Thoracic aorta (tissue), 2 donors: Measurements from ENCODE around the gene CCR6. TPM values are rescaled to one million over a fixed set of nuclear protein-coding genes. Genes with fewer than 3 reads are reported as not detected.
"Not testable (repeated sequence)": the region's sequence is repeated elsewhere in the genome, so short reads cannot be mapped to it uniquely, and the experiment has no call there.

ENCODE experiments used
- ATAC-seq: fragments of 150-250 bp; one replicate; pipeline ENCODE4 v1.8.0; 2017; ENCODE audit warnings: low read depth; ENCODE audit not compliant: insufficient number of reproducible peaks, low FRiP score
- DNase-seq: peaks from one replicate; pipeline ENCODE4 v3.0.0-alpha.2; 2020; ENCODE audit warnings: low spot score
- H3K27ac ChIP-seq, 2 donors: fragments of 200-600 bp; sonication (generic); 1 replicate in 1 of 2; 2 replicates in 1 of 2; pipeline ENCODE4 v1.5.1; 2016; ENCODE audit warnings: mild to moderate bottlenecking in 2 of 2, moderate library complexity in 2 of 2
- H3K27me3 ChIP-seq: fragments of 200-600 bp; sonication (generic); replicated peaks from 2 replicates; pipeline ENCODE4 v1.6.0; 2016; ENCODE audit warnings: mild to moderate bottlenecking; ENCODE audit not compliant: insufficient read depth
- H3K36me3 ChIP-seq: fragments of 200-600 bp; sonication (generic); one replicate; pipeline ENCODE4 v1.5.1; 2016
- H3K4me1 ChIP-seq, 2 donors: fragments of 200-600 bp; sonication (generic); 1 replicate in 1 of 2; 2 replicates in 1 of 2; pipeline versions ENCODE4 v1.5.1 to v1.6.0; 2016; ENCODE audit warnings: low read depth in 2 of 2, mild to moderate bottlenecking in 1 of 2; ENCODE audit not compliant: control insufficient read depth in 1 of 2
- H3K4me3 ChIP-seq: fragments of 200-600 bp; sonication (generic); 2 replicates; pipeline ENCODE4 v1.5.1; 2016; ENCODE audit warnings: mild to moderate bottlenecking
- H3K9me3 ChIP-seq: fragments of 200-600 bp; sonication (generic); 2 replicates; pipeline ENCODE4 v1.5.1; 2016
- CTCF ChIP-seq: fragments of 200-600 bp; sonication (generic); IDR thresholded peaks from one replicate; pipeline ENCODE4 v1.5.1; 2019; ENCODE audit warnings: antibody characterized with exemption
- total RNA-seq, 2 donors: library from RNA; depleted of rRNA; stranded (reverse); fragments of >200 nt; gene quantifications; one replicate each; pipeline versions ENCODE4 v1.1.0 to v1.2.3, GENCODE V29; 2016

The CCR6 gene
- total RNA-seq, 2 donors from 2014 or later, result not detected

DNA sequence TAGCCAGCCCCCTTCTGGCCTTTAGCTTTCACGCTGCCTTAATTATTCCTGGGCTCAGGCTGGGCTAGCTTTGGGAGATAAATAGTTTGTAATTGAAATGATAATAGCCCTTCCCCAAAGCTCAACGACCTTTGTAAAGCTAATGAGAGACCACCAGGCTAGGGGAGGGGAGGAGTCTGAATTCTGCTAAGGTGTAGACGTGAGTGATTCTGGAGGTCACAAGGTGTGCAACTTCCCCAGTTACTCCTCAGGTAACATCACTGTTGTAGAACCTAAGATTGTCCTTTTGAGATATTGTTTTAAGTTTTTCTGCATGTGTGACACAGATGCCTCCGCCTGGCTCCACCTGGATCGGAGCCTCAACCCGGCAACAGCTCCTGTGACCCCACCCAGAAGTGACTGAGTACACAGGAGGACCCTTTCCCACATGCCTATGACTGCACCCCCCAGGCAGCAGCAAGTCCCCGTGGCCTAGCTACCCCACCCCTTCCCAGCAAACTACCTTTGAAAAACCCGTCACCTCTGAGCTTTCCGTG lies 40.6 kb downstream of the CCR6 start:
- TF ChIP-seq CTCF, result no peak
- ATAC-seq, result no peak
- no peaks in the 10 kb centered on the region for H3K27me3 ChIP-seq

DNA sequence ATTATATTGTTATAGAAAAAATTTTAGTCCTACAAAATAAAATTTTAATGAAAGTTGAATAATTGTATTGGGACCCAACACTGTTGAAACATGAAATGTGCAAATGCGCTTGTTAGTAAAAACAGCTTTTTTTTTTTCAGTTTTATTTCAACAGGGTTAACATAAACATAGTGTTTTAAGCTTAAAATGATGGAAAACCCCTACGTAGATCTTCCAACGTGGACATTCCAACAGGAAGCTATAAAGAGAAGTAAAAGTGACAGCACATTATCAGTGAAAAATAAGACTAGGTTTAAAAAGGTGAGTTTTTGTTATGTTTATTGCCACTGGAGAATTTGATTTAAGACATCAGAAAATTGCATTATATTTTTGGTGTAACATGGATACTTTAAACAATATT lies 41.4 kb downstream of the CCR6 start:
- no peak overlapping the region for H3K27ac ChIP-seq
- H3K4me1 ChIP-seq, result no peaks in the 10 kb centered on the region
- H3K4me3 ChIP-seq, result no peak overlapping the region
- TF ChIP-seq CTCF, result no peak
- no peaks in the 10 kb centered on the region for H3K27me3 ChIP-seq
- no peaks in the 10 kb centered on the region for H3K36me3 ChIP-seq
- ATAC-seq, result no peak
- no peaks in the 10 kb centered on the region for H3K9me3 ChIP-seq
- no peak for DNase-seq

More for the DNA sequence above, 40.6 kb downstream of the CCR6 start:
- Histone ChIP-seq H3K4me1 (no peaks in the 10 kb centered on the region), H3K36me3 (no peaks in the 10 kb centered on the region), H3K4me3 (no peak overlapping the region), H3K9me3 (no peaks in the 10 kb centered on the region), H3K27ac (no peak overlapping the region)
- DNase-seq, result no peak

GRCh38 chr6:167165858-167166471 lies 43.1 kb downstream of the CCR6 start:
- Histone ChIP-seq H3K36me3 (no peaks in the 10 kb centered on the region), H3K4me1 (no peaks in the 10 kb centered on the region), H3K27me3 (no peaks in the 10 kb centered on the region), H3K4me3 (no peak overlapping the region), H3K9me3 (no peaks in the 10 kb centered on the region), H3K27ac (no peak overlapping the region)
- no peak for TF ChIP-seq CTCF
- DNase-seq, result no peak
- no peak for ATAC-seq

DNA sequence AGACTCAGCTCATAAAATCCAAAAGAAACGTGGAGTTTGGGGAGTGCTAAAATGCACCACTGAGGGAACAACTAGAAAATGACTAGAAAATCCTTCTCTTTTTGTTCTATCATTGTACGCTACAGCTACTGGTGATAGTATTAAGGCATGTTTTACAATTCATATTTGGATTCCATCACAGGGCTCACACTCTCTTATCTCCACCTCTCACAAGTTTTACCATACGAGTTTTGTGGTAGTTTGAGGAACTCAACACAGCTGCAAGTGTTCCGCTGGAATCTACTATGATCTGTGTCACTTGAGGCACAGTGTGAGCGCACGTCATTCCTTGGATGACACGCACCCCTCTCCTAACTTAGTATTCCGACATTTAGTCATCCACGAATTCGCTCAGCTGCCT lies 44.8 kb downstream of the CCR6 start:
- ATAC-seq, H3K36me3 ChIP-seq, H3K4me1 ChIP-seq, H3K27me3 ChIP-seq, H3K4me3 ChIP-seq, DNase-seq, H3K27ac ChIP-seq, H3K9me3 ChIP-seq: not testable (repeated sequence)

DNA sequence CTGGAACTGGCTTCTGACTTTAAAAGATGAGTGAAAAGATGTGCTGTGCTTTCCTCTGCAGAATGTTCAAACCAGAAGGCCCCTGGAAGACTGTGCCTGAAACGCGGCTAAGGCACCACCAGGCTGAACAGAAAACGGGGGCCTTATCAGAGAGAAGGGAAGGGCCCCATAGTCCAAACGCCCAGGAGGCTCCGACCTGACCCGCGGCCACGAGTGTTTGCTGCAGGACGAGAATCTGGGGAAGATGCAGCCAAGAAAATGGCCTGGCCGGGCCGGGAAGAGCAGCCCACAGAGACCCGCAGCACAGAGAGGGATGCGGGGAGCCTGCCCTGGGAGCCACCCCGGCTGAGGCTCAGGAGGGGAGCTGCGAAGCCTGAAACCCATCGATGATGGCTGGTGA lies 45.4 kb downstream of the CCR6 start:
- H3K36me3 ChIP-seq, DNase-seq, ATAC-seq, H3K27me3 ChIP-seq, H3K4me1 ChIP-seq, H3K4me3 ChIP-seq, H3K9me3 ChIP-seq, H3K27ac ChIP-seq: not testable (repeated sequence)

DNA sequence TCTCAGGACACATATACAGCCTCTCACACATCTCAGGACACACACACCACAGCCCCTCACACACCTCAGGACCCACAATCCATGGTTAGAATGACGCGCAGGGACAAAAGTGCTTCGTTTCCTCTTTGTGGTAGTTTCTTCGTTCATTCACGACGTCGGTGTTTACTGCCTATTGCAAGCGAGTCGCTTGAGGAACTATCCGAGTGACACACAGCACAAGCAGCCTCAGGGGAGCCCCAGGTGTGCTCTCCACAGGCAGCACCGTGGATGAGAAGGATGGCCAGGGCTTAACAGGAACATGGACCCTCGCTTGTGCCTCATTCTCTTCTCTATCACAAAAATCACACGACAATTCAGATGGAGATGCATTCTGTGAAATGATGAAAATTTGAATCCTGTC lies 47.0 kb downstream of the CCR6 start:
- not testable (repeated sequence) for H3K27ac ChIP-seq, H3K9me3 ChIP-seq, DNase-seq, H3K27me3 ChIP-seq, H3K4me1 ChIP-seq, H3K36me3 ChIP-seq, H3K4me3 ChIP-seq, ATAC-seq

DNA sequence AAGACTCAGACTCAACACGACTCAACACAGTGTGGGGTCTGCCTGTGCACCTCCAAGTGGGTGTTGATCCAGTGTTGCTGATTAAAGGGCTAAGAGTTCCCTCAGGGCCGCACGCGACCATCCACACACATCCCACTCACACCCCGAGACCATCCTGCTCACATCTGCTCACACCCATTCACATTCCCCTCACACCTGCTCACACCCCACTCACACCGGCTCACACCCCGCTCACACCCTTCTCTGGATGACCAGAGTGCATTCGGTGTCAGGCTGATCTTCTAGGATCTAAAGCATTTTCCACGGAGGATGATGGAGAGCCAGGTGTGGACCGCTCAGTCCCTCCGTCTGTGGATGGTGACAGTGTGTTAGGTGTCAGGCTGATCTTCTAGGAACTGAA lies 48.4 kb downstream of the CCR6 start:
- not testable (repeated sequence) for H3K27me3 ChIP-seq, H3K36me3 ChIP-seq, H3K9me3 ChIP-seq, ATAC-seq, H3K4me1 ChIP-seq, DNase-seq, H3K27ac ChIP-seq, H3K4me3 ChIP-seq

- H3K9me3 ChIP-seq, H3K27me3 ChIP-seq, H3K27ac ChIP-seq, H3K4me1 ChIP-seq, DNase-seq, H3K36me3 ChIP-seq, H3K4me3 ChIP-seq, ATAC-seq: not testable (repeated sequence)
Observed at GRCh38 chr6:167172011-167172410, 49.1 kb downstream of the CCR6 start.

DNA sequence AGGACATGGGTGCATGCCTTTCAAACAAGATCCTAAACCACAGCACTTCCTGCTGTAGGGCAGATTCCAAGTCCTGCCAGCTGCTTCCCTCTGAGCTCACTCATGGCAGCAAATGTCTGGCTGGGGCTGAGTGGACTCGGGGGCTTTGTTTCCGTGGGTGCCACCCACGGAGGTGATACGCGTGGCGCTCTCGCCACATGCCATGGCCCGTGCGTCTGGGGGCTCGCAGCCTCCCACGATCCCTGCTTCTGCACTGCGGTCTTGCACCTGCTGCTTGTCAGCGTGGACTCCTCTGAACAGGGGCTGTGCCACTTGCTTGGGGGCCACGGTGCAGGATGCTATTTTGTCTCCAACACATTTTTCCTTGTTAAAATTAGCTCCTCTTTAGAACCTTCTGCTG lies 54.4 kb downstream of the CCR6 start:
- H3K27ac ChIP-seq, H3K4me3 ChIP-seq, ATAC-seq, H3K4me1 ChIP-seq, H3K9me3 ChIP-seq, H3K36me3 ChIP-seq, DNase-seq, H3K27me3 ChIP-seq: not testable (repeated sequence)

DNA sequence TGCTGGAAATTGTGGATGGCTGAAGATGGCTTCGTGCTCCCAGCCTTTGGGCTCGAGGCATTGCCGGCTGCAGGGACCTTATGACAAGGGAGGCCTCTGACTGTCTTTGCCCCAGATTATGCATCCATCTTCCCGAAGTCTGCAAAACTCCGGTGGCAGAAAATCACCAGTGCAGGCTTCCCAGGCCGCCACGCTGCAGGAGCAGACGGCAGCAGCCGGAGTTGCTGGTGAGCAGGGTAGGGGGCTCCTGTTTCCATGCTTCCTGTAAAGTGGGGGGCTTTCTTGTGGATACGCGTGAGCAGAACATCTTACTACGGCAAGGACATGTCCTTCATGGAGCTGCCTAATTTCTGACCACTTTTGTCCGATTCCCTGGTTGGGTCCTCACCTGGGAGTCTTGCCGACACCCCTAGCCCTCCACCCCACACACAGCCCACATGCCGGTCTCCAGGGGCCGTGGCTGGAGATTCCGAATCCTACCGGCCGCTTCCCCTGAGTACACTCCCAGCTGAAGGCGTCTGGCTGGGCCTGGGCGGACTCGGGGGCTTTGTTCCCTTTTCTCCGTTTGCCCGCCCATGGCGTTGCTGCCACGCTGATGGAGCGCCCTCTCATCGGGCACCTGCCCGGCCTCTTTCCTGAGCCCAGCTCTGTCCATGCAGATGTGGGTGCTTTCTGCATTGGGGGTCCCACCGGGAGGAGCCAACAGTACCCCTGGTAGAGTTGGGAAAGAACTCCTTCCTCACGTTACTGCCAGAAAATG lies 56.2 kb downstream of the CCR6 start:
- ATAC-seq, DNase-seq, H3K9me3 ChIP-seq, H3K27me3 ChIP-seq, H3K4me1 ChIP-seq, H3K27ac ChIP-seq, H3K4me3 ChIP-seq, H3K36me3 ChIP-seq: not testable (repeated sequence)
